SK-N-SH (cell line): Measurements from ENCODE around the gene EVC2.

ENCODE experiments used
- EZH2phosphoT487 ChIP-seq: fragments of 200-600 bp; sonication (generic); IDR thresholded peaks from 2 replicates; pipeline ENCODE4 v1.6.1; 2017; ENCODE audit warnings: low read depth, mixed run types, mild to moderate bottlenecking, antibody characterized with exemption, moderate library complexity, borderline replicate concordance
- FOSL2 ChIP-seq: IDR thresholded peaks from 2 replicates; pipeline ENCODE4 v1.4.0; 2012; ENCODE audit warnings: low read depth, mild to moderate bottlenecking, moderate library complexity, borderline replicate concordance
- FOXJ3 ChIP-seq: sonication (generic); formaldehyde crosslinking; IDR thresholded peaks from 2 replicates; pipeline ENCODE4 v1.5.1; 2020; ENCODE audit warnings: mild to moderate bottlenecking, missing genetic modification reagents
- MXI1 ChIP-seq: IDR thresholded peaks from 2 replicates; pipeline ENCODE4 v1.6.1; 2012; ENCODE audit warnings: mild to moderate bottlenecking, low read depth, low read length, improper control_type of control experiment
- POLR2AphosphoS5 ChIP-seq: IDR thresholded peaks from 2 replicates; pipeline ENCODE4 v1.6.1; 2012; ENCODE audit warnings: low read depth, low read length
- RXRA ChIP-seq: IDR thresholded peaks from 2 replicates; pipeline ENCODE4 v1.4.0; 2012; ENCODE audit warnings: low read depth, mild to moderate bottlenecking, borderline replicate concordance
- TAF1 ChIP-seq: IDR thresholded peaks from 2 replicates; pipeline ENCODE4 v1.6.1; 2012; ENCODE audit warnings: low read depth, mild to moderate bottlenecking, low read length, moderate library complexity, borderline replicate concordance
- TF ChIP-seq, protein P1 (sequence below): fragments of 200-600 bp; sonication (generic); IDR thresholded peaks from 2 replicates; pipeline ENCODE4 v1.6.1; 2017; ENCODE audit warnings: antibody characterized with exemption, mild to moderate bottlenecking, moderate library complexity
- TF ChIP-seq, protein P2 (sequence below): fragments of 150-350 bp; IDR thresholded peaks from 2 replicates; pipeline ENCODE4 v1.6.1; 2017; ENCODE audit warnings: antibody characterized with exemption, low read length, low read depth, borderline replicate concordance
- TF ChIP-seq, protein P3 (sequence below): IDR thresholded peaks from 2 replicates; pipeline ENCODE4 v1.4.0; 2012; ENCODE audit warnings: low read depth, borderline replicate concordance
- TF ChIP-seq, protein P4 (sequence below): IDR thresholded peaks from 2 replicates; pipeline ENCODE4 v1.4.0; 2012; ENCODE audit warnings: low read depth

- TF ChIP-seq, protein P1, sequence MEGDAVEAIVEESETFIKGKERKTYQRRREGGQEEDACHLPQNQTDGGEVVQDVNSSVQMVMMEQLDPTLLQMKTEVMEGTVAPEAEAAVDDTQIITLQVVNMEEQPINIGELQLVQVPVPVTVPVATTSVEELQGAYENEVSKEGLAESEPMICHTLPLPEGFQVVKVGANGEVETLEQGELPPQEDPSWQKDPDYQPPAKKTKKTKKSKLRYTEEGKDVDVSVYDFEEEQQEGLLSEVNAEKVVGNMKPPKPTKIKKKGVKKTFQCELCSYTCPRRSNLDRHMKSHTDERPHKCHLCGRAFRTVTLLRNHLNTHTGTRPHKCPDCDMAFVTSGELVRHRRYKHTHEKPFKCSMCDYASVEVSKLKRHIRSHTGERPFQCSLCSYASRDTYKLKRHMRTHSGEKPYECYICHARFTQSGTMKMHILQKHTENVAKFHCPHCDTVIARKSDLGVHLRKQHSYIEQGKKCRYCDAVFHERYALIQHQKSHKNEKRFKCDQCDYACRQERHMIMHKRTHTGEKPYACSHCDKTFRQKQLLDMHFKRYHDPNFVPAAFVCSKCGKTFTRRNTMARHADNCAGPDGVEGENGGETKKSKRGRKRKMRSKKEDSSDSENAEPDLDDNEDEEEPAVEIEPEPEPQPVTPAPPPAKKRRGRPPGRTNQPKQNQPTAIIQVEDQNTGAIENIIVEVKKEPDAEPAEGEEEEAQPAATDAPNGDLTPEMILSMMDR: no peak
- TF ChIP-seq EZH2phosphoT487: no peak
- no peak for TF ChIP-seq FOXJ3 (CRISPR knock-in tag)
- TF ChIP-seq POLR2AphosphoS5: no peak
- TF ChIP-seq, protein P2, sequence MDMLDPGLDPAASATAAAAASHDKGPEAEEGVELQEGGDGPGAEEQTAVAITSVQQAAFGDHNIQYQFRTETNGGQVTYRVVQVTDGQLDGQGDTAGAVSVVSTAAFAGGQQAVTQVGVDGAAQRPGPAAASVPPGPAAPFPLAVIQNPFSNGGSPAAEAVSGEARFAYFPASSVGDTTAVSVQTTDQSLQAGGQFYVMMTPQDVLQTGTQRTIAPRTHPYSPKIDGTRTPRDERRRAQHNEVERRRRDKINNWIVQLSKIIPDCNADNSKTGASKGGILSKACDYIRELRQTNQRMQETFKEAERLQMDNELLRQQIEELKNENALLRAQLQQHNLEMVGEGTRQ: no peak
- TF ChIP-seq, protein P3, sequence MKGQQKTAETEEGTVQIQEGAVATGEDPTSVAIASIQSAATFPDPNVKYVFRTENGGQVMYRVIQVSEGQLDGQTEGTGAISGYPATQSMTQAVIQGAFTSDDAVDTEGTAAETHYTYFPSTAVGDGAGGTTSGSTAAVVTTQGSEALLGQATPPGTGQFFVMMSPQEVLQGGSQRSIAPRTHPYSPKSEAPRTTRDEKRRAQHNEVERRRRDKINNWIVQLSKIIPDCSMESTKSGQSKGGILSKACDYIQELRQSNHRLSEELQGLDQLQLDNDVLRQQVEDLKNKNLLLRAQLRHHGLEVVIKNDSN: no peak
- no peak for TF ChIP-seq RXRA
- TF ChIP-seq, protein P4, sequence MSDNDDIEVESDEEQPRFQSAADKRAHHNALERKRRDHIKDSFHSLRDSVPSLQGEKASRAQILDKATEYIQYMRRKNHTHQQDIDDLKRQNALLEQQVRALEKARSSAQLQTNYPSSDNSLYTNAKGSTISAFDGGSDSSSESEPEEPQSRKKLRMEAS: no peak
- TF ChIP-seq MXI1: no peak
- no peak for TF ChIP-seq FOSL2
- TF ChIP-seq TAF1: no peak
Observed at GRCh38 chr4:5650040-5650439, 58.3 kb downstream of the EVC2 start.
